HUES64 (cell line): ENCODE results near the gene NAPB.
A peak's percentile ranks its signal among the peaks of the same experiment; 100 is the strongest.

Experiments
- H3K27ac ChIP-seq: 2 replicates; pipeline ENCODE4 v1.7.0; 2013; ENCODE audit warnings: low read depth, low read length, inconsistent platforms
- H3K27me3 ChIP-seq: 2 replicates; pipeline ENCODE4 v1.6.1; 2013; ENCODE audit warnings: mild to moderate bottlenecking, low read length; ENCODE audit not compliant: insufficient read depth
- H3K36me3 ChIP-seq: 2 replicates; pipeline ENCODE4 v1.6.1; 2013; ENCODE audit warnings: mild to moderate bottlenecking, low read length; ENCODE audit not compliant: insufficient read depth
- H3K4me1 ChIP-seq: 2 replicates; pipeline ENCODE4 v1.6.1; 2013; ENCODE audit warnings: mild to moderate bottlenecking, low read length, moderate library complexity; ENCODE audit not compliant: insufficient read depth
- H3K4me3 ChIP-seq: 2 replicates; pipeline ENCODE4 v1.5.1; 2013; ENCODE audit warnings: mild to moderate bottlenecking, low read length, moderate library complexity
- H3K9ac ChIP-seq: 2 replicates; pipeline ENCODE4 v1.6.1; 2013; ENCODE audit warnings: mild to moderate bottlenecking, low read depth, low read length
- H3K9me3 ChIP-seq: 2 replicates; pipeline ENCODE4 v1.6.1; 2013; ENCODE audit warnings: low read depth, low read length; ENCODE audit not compliant: insufficient read depth
- WGBS: fragments of 150-250, 120-280 bp; methylation state at CpG from one replicate; pipeline ENCODE4 v1.1.7; 2013; ENCODE audit warnings: missing lambda C conversion rate; 5-methylcytosine and 5-hydroxymethylcytosine counted together

Gene NAPB

GRCh38 chr20:23401051-23401450 is 20.2 kb downstream of the NAPB start:
- Histone ChIP-seq H3K9ac (no peak overlapping the region), H3K27me3 (no peaks in the 10 kb centered on the region), H3K4me1 (no peaks in the 10 kb centered on the region), H3K4me3 (no peak overlapping the region), H3K36me3 (peaks cover 34% of the 10 kb centered on the region), H3K27ac (no peak overlapping the region), H3K9me3 (no peaks in the 10 kb centered on the region)
- WGBS: 94% methylated on average over 5 of the region's 5 CpGs

GRCh38 chr20:23399568-23400241 is 21.6 kb downstream of the NAPB start:
- Histone ChIP-seq H3K9ac (no peak overlapping the region), H3K27me3 (no peaks in the 10 kb centered on the region), H3K9me3 (no peaks in the 10 kb centered on the region), H3K36me3 (peaks cover 43% of the 10 kb centered on the region), H3K27ac (no peak overlapping the region), H3K4me3 (no peak overlapping the region), H3K4me1 (no peaks in the 10 kb centered on the region)
- WGBS: 90% methylated on average over 6 of the region's 6 CpGs

GRCh38 chr20:23397961-23398360 is 23.3 kb downstream of the NAPB start:
- Histone ChIP-seq H3K27ac (no peak overlapping the region), H3K27me3 (no peaks in the 10 kb centered on the region), H3K4me3 (no peak overlapping the region), H3K36me3 (peaks cover 58% of the 10 kb centered on the region), H3K9ac (no peak overlapping the region), H3K9me3 (no peaks in the 10 kb centered on the region), H3K4me1 (no peaks in the 10 kb centered on the region; the same call in 1 of the 2 replicates)
- 89% methylated on average over 2 of the region's 2 CpGs for WGBS

- H3K9ac ChIP-seq: no peak overlapping the region
- 94% methylated on average over 6 of the region's 6 CpGs for WGBS
- H3K4me1 ChIP-seq: peaks cover 1% of the 10 kb centered on the region
- no peaks in the 10 kb centered on the region for H3K9me3 ChIP-seq
- H3K36me3 ChIP-seq: peaks cover 52% of the 10 kb centered on the region
- H3K4me3 ChIP-seq: no peak overlapping the region
- H3K27ac ChIP-seq: no peak overlapping the region
- H3K27me3 ChIP-seq: no peaks in the 10 kb centered on the region
These were observed 24.2 kb downstream of the NAPB start for GRCh38 chr20:23396950-23397627.

GRCh38 chr20:23393996-23394775 is 27.1 kb downstream of the NAPB start:
- H3K4me1 ChIP-seq: peaks cover 18% of the 10 kb centered on the region
- H3K4me3 ChIP-seq: no peak overlapping the region
- WGBS: 95% methylated on average over 4 of the region's 4 CpGs
- no peak overlapping the region for H3K27ac ChIP-seq
- peaks cover 53% of the 10 kb centered on the region for H3K36me3 ChIP-seq
- no peaks in the 10 kb centered on the region for H3K9me3 ChIP-seq
- no peaks in the 10 kb centered on the region for H3K27me3 ChIP-seq
- H3K9ac ChIP-seq: no peak overlapping the region

- H3K27ac ChIP-seq: peak overlapping the region; percentile 39; the same call in 1 of the 2 replicates
- H3K4me3 ChIP-seq: no peak overlapping the region
- peaks cover 18% of the 10 kb centered on the region for H3K4me1 ChIP-seq
- no peaks in the 10 kb centered on the region for H3K9me3 ChIP-seq
- no peak overlapping the region for H3K9ac ChIP-seq
- no peaks in the 10 kb centered on the region for H3K27me3 ChIP-seq
- H3K36me3 ChIP-seq: peaks cover 64% of the 10 kb centered on the region
- 40% methylated on average over 2 of the region's 4 CpGs for WGBS
These were observed 29.5 kb downstream of the NAPB start for GRCh38 chr20:23391707-23392310.

- H3K9me3 ChIP-seq: no peaks in the 10 kb centered on the region
- no peak overlapping the region for H3K9ac ChIP-seq
- H3K36me3 ChIP-seq: peaks cover 59% of the 10 kb centered on the region
- no peak overlapping the region for H3K27ac ChIP-seq
- WGBS: 94% methylated on average over 1 of the region's 1 CpG
- H3K27me3 ChIP-seq: no peaks in the 10 kb centered on the region
- no peak overlapping the region for H3K4me3 ChIP-seq
- H3K4me1 ChIP-seq: peaks cover 18% of the 10 kb centered on the region
These were observed 31.1 kb downstream of the NAPB start for GRCh38 chr20:23390091-23390774.

- peaks cover 16% of the 10 kb centered on the region for H3K4me1 ChIP-seq
- no peak overlapping the region for H3K27ac ChIP-seq
- 99% methylated on average over 3 of the region's 3 CpGs for WGBS
- H3K36me3 ChIP-seq: peaks cover 47% of the 10 kb centered on the region
- H3K9ac ChIP-seq: no peak overlapping the region
- H3K9me3 ChIP-seq: no peaks in the 10 kb centered on the region
- no peaks in the 10 kb centered on the region for H3K27me3 ChIP-seq
- no peak overlapping the region for H3K4me3 ChIP-seq
These were observed 34.2 kb downstream of the NAPB start for GRCh38 chr20:23387118-23387443.

GRCh38 chr20:23386304-23387117 is 34.8 kb downstream of the NAPB start:
- no peaks in the 10 kb centered on the region for H3K27me3 ChIP-seq
- 92% methylated on average over 6 of the region's 6 CpGs for WGBS
- H3K4me3 ChIP-seq: no peak overlapping the region
- H3K9me3 ChIP-seq: no peaks in the 10 kb centered on the region
- peaks cover 11% of the 10 kb centered on the region for H3K4me1 ChIP-seq
- no peak overlapping the region for H3K9ac ChIP-seq
- H3K36me3 ChIP-seq: peaks cover 49% of the 10 kb centered on the region
- H3K27ac ChIP-seq: no peak overlapping the region

GRCh38 chr20:23381876-23382275 is 39.4 kb downstream of the NAPB start:
- H3K4me1 ChIP-seq: no peaks in the 10 kb centered on the region; the same call in 1 of the 2 replicates
- no peaks in the 10 kb centered on the region for H3K27me3 ChIP-seq
- H3K9me3 ChIP-seq: no peaks in the 10 kb centered on the region
- H3K9ac ChIP-seq: no peak overlapping the region
- H3K27ac ChIP-seq: no peak overlapping the region
- peaks cover 52% of the 10 kb centered on the region for H3K36me3 ChIP-seq
- no peak overlapping the region for H3K4me3 ChIP-seq
